Fibroblast of skin of abdomen (primary cell): Measurements from ENCODE around the gene PSMA4. TPM values are rescaled to one million over a fixed set of nuclear protein-coding genes. Genes with fewer than 3 reads are reported as not detected.
"Not testable (repeated sequence)": the region's sequence is repeated elsewhere in the genome, so short reads cannot be mapped to it uniquely, and the experiment has no call there.

Source experiments
- DNase-seq: peaks from one replicate; pipeline ENCODE4 v3.0.0-alpha.2; 2013
- polyA plus RNA-seq, 2 experiments: library from polyadenylated mRNA; unstranded; fragments of 120-200 nt; gene quantifications; one replicate each; pipeline ENCODE4 v1.2.1, GENCODE V29; 2013; ENCODE audit not compliant: insufficient read length in 2 of 2

The PSMA4 gene
- polyA plus RNA-seq (2013, experiment 1 of 2; ENCODE audit: insufficient read length): 231 TPM
- polyA plus RNA-seq (2013, experiment 2 of 2; ENCODE audit: insufficient read length): 215 TPM

DNA sequence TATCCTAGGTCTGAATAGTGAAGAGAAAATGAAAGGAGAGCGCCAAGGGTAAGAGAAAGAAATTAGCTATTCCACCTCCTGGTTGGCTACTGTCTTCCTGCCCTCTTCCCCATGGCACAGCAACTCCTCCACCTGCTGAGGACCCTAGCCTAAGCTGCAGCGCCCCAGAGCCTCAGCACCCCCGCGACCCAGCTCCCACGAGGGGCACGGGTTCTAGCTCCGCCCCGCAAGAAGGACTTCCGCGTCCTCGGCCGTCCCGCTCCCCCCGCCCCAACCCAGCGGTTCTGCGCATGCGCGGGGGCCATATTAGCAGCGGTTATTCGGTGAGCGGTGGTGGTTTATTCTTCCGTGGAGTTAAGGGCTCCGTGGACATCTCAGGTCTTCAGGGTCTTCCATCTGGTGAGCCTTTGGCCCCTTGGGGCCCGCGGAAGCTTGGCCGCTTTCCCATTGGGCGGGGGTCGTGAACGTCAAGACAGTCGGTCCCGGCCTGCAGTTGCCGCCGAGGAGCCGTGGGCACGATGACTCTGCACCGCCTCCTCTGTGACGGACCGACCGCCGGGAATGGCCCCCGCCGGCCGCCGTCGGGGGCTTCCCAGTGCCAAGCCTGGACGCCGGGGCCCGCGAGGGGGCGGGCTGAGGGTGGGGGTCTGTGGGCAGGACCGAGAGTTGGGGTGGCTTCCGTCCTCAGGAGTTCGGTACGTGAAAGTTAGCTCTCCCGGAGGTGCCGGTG is at the start of gene PSMA4:
Gene PSMA4 (plus strand): TSS at position 304 of the 730 bp plus-strand sequence. CDS start 1,484 bp downstream, outside the sequence.
- DNase-seq: peak; percentile 82

DNA sequence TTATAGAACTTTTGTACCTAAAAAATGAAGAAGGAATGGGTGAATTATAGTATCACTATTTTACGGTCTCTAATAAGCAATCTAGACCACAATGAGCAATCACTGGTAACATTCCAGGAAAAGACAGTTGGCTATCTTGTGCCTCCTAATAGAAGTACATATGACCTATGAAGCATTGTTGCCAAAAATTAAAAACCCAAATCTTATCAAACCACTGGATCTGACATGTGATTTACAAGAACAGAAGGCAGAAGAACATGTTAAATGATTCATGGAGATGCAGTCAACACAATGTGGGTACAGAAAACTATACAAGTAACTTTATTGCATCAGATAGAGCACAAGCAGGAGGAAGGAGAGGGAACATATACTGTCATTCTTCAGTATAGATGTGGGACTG is 47.4 kb upstream of the PSMA4 start:
- DNase-seq: peak; percentile 74

DNA sequence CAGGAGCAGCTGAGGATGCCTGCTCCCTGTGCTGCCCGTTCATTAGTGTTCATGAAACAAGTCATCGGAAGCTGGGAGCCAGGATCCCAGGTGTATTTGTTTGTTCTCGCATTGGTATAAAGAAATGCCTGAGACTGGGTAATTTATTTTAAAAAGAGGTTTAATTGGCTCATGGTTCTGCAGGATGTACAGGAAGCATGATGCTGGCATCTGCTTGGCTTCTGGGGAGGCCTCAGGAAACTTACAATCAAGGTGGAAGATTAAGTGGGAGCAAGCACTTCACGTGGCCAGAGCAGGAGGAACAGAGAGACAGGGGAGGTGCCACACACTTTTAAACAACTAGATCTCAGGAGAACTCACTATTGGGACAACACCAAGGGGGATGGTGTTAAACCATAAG is 38.4 kb upstream of the PSMA4 start:
- DNase-seq: no peak

DNA sequence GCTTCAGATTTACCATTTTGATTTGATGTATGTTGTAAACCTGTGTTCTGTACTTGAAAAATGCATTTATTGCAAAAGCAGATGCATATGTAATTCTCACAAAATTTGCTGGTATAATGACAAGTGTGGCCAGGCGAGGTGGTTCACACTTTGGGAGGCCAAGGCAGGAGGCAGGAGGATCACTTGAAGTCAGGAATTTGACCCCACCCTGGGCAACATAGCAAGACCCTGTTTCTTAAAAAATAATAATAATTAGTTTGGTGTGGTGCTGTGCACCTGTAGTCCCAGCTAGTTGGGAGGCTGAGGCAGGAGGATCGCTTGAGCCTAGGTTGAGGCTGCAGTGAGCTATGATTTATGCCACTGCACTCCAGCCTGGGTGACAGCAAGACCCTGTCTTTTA is 37.6 kb upstream of the PSMA4 start:
- DNase-seq: no peak

DNA sequence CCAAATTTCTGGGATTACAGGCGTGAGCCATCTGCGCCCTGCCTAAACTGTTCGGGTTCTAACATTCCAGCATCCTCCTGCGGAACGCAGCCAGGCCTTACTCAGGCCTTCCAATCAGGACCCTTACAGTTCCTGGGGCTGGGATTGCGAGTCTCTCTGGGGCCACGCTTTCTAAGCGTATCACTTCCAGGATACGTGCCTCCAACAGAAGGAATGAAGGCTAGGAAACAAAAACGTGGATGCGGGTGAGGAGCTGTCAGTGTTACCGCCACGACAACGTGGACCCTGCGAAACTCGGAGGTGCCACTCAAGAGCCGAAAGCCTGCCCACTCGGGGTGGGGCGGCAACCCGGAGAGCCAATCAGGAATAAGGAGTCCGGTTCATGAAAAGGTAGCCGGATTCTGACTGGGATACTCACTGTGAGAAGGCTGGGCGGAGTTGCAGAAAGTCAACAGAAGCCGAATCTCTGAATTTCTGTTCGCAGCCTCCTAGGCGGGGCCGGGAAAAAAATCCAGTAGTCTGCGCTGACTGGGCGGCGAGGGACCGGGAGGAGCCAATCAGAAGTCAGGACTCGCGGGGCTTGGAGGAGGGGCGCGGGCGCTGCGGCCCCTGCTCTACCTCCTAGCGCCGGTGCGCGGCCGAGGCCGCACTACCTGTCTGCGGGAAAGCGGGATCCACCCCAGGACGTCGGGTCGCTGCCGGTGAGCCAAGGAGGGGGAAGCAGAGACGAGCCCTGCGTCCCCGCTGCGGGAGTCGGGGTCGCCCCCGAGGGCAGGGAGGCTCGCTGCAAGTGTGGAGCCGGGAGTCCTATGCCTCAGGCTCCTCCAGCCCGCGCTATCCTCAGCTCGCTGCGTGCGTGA is 33.0 kb upstream of the PSMA4 start, which contains the start of gene HYKK:
Gene HYKK (plus strand): TSS at position 607 of the 860 bp plus-strand sequence. CDS start 5,512 bp downstream, outside the sequence.
- peak; percentile 97 for DNase-seq

DNA sequence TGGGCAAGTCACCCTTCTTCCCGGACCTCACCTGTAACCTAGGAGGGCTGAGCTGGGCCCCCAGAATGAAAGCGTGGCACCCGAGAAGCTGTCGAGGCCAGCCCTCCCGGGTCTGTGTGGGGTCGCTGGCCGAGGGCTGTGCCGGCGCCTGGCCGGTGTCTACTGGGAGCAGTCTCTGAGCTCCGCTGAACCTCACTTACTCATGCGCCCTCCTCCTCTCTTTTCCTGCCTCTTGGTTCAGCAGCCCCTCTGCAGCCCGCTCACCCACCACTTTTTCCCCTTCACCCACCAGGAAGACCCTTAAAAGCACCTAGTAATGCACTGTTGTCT is 32.4 kb upstream of the PSMA4 start:
- no peak for DNase-seq

DNA sequence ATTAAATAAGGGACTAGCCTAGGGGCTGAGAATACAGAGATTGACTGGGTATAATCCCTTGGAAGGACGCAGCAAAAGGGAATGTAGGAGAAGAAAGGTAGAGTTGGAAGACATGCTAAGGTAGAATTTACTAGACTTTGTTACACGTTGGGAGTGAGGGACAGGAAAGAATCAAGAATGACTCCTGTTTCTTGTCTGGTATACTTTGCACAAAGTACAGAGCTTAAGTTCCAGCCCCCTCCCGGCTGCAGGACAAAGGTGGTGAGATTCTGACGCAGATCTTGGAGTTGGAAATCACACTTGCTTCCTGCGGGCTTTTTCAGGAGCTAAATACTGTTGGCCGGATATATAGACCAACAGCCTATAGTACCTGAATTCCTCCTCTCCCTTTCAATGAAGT is 32.0 kb upstream of the PSMA4 start:
- DNase-seq: no peak

DNA sequence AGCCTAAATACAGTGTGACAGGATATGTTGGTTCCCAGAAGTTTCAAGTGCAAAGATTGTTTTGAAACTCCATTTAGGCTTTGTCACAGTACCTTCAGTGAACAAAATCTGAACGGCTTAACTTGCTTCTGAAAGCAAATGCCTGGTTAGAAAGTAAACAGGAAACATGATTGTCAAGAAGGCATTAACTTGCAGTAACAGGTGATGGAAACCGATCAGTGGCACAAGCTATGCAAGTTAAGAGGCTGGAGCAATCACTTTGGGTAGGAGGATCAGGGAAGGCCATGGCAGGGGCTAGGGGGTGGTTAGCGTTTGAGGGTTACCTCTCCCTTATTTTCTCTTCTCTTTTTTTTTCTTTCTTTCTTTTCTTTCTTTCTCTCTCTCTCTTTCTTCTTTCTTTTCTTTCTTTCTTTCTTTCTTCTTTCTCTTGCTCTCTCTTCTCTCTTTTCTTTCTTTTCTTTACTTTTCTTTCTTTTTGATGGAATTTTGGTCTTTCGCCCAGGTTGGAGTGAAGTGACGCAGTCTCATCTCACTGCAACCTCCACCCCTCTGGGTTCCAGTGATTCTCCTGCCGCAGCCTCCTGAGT is 30.4 kb upstream of the PSMA4 start:
- no peak for DNase-seq

DNA sequence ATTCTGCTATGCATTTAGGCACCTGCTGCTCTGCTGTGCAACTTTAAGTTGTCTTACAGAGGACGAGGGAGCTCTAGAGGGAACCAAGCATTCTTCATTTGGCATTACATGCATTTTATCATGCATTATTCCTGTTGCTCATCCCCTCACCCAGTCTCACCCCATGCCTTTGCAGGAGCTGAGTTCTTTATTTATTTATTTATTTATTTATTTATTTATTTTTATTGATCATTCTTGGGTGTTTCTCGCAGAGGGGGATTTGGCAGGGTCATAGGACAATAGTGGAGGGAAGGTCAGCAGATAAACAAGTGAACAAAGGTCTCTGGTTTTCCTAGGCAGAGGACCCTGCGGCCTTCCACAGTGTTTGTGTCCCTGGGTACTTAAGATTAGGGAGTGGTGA is 20.2 kb upstream of the PSMA4 start:
- not testable (repeated sequence) for DNase-seq

DNA sequence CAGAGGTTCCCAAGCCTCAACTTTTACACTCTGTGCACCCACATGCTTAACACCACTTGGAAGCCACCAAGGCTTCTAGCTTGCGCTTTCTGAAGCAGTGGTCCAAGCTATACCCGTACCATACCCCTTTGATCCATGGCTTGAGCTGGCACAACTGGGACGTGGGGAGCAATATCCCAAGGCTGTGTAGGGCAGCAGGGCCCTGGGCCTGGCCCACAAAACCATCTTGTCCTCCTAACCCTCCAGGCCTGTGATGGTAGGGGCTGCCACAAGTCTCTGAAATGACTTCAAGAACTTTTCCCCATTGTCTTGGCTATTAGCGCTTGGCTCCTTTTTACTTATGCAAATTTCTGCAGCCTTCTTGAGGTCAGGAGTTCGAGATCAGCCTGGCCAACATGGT is 16.0 kb upstream of the PSMA4 start:
- DNase-seq: no peak

DNA sequence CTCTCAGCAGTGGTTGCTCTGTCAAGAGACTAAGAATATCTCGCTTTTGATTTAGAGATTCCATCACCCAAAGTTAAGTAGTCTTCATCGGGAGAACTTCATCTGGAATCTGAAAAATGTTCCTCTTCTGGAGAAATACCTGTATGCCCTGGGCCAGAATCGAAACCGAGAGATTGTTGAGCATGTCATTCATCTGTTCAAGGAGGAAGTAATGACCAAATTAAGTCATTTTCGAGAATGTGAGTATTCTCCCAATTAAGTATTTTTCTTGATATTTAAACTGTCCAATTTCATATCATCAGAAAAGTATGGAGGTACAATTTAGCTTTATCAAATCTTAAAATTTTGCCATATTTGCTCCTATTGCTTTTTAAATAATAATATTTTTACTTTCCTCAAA is 12.9 kb upstream of the PSMA4 start:
- no peak for DNase-seq

DNA sequence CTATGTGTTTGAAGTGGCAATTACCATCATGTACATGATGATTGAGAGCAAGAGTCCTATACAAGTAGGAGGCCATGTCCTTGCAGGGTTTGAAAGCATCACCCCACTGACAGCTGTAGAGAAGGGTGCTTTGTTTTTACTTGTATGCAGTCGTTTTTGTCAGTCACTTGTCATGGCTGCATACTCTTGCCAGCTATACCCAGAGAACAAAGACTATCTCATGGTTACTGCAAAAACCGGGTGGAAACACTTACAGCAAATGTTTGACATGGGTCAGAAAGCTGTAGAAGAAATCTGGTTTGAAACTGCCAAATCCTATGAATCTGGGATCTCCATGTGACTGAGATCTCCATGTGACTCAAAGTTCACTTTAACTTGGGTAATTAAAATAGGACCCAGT is 6.9 kb upstream of the PSMA4 start:
- DNase-seq: no peak

DNA sequence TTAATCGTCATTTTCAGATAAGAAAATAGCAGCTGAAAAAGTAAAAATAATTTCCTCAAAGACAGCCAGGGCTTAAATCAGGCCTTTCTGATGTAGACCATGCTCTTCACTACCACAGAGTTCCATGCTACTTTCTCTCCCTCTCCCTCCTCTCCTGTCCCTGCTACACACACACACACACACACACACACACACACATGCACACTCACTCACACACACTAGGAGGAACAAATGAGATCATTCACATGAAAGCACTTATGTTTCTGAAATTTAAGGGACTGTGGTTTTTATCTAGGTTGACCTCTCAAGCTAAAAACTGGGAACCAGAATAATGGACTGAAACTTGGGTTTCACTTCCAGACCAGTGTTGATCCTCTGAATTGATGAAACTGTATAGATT is 4.1 kb upstream of the PSMA4 start:
- DNase-seq: peak; percentile 15

DNA sequence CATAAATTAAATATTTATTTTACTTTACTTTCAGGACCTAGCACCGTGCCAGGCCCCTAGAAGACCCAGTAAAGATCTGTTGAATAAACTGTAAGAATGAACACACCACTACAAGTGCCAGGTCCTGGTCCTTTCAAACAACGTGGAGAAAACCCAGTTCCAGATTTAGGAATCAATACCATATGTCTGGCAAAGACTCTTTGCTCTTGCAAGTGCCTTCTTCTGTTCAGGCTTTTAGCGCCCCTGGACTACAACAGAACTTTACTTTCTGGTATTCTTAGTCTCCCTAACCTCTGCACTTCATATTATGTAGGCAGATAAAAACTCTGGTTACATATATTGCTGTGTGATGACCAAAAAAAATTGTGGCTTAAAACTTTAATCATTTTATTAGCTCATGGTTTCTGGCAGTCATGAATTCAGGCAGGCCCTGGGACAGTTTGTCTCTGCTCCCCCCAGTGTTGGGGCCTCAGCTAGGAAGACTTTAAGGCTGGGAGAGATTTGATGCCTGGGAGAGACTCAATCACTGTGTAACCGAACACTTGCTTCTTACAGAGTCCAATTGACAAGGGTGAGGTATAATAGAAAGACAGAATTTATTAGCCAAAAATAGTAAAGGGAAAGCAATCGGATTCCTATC is 2.9 kb upstream of the PSMA4 start:
- DNase-seq: no peak

DNA sequence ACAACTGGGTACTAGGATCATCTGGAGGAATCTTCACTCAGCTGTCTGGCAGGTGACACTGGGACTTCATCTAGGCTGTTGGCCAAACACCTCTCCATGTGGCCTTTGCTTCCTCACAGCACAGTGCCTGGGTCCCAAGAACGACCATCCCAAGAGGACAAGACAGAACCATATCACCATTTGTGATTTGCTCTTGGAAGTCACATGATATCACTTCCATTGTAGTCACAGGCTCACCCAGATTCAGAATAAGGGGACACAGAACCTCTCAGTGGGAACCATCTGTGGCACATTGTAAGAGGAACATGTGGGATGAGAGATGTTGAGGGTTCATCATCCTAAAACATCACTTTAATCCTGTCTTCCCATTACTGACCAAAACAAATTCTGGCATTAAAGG is 1.9 kb upstream of the PSMA4 start:
- no peak for DNase-seq

DNA sequence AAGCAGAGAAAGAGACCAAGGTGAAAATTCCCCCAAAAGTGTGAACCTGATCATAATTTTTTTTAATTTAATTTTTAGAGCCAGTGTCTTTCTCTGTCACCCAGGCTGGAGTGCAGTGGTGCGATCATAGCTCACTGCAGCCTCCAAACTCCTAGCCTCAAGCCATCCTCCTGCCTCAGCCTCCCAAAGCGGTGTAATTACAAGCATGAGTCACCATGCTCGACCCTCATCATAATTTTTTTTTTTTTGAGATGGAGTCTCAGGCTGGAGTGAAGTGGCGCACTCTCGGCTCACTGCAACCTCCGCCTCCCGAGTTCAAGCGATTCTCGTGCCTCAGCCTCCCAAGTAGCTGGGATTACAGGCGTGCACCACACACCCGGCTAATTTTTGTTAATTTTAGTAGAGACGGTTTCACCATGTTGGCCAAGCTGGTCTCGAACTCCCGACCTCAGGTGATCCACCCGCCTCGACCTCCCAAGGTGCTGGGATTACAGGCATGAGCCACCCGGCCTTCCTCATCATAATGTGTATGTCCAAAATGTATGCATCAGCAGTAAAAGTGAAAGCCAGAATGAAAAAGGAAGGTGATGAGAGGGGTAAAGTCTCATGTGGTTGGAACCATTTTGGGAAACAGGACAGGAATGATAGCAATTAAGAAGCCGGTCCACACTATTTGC is 642 bp upstream of the PSMA4 start:
- DNase-seq: not testable (repeated sequence)

DNA sequence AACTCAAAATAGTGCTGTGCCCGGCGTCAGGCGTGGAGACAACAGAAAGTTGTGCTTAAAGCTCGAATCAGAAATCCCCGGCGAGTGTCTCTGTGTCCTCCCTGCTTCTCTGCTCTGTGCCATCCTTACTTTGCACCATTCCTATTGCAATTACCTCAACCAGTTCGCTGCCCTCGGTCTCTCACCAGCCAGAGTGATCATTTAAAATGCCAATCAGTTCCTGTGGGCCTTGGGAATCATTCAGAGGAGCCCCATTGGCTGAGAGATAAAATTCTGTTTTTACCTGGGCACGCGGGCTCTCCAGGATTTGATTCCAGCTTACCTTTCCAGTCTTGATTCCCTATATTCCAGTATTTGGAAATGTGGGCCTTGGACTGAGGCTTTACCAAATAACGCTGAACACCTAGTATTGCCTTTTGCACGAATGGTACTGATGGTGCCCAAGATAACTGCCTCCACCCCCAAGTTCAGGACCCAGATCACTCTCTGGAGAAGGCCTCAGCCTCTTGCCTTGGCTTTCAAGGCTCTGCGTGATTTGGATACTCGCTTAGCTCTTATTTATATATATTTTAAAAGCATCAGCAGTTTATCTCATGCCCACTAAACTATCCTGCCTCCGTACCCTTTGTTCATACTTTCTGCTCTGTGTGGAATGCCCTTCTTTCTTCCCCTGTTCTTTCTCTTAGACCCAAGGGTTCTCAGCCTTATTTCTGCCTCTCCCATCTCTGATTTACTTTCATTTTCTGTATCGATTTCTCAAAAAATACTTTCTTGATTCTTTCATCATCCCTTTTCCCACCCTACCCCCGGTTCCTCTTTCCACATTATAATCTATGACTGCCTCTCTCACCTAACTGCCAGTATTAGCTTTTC is 863 bp downstream of the PSMA4 start:
- peak; percentile 12 for DNase-seq

DNA sequence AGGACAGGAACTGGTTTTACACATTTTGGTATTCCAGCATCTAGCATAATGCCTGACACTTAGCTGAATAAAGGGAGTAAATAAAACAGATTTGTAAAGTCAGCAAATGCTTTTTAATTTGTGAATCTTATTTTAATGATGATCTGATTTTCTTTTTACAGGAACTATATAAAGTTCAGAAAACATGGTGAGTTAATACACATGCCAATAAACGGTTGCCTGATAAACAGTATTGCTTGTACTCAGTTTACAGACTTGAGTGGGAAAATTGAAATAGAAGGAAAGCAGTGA is 1.4 kb downstream of the PSMA4 start:
- DNase-seq: no peak

DNA sequence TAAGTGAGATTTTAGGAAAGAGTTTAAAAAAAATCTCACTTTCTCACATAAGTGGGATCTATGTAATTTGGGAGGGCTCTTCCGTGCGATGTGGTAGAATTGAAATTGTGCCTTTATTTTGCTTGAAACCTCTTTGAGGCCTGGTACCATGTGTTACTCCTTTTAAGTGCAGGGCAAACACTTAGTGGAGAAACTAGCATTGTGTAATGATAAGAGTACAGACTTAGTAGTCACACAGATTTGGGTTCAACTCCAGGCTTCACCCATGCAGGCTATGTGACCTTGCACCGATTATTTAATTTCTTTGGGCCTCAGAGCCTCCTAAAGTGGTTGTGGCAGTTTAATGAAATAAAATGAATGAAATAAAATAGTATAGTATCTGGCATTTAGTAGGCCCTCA is 2.4 kb downstream of the PSMA4 start:
- no peak for DNase-seq

DNA sequence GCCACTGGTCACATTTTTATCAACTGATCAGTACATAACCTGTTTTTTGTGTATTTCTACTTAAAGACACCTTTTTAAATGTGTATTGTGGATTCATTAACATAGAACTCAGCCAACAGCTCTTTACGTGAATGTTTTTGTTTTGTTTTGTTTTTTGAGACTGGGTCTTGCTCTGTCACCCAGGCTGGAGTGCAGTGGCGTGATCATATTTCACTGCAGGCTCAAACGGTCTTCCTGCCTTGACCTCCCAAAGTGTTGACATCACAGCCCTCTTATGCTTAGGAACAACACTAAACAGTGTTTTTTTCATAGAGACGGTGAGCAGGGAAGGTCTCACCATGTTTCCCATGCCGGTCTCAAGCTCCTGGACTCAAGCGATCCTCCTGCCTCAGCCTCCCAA is 9.9 kb downstream of the PSMA4 start:
- no peak for DNase-seq

DNA sequence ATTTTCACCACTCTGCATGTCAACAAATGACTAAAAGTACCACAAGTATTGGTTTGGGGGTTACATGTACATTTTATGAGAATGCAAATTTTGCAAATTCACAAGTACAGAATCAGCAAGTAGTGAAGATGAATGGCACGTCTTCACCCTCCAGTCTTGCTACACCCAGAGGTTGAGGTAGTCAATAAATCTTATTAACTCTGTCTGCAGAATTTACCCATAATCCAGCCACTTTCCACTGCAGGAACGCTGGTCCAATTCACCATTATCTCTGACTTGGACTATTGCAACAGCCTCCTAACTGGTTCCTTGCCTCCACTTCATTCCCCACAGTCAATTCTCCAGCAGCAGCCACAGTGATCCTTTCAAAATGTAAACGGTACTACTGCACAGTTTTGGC is 10.6 kb downstream of the PSMA4 start:
- no peak for DNase-seq

DNA sequence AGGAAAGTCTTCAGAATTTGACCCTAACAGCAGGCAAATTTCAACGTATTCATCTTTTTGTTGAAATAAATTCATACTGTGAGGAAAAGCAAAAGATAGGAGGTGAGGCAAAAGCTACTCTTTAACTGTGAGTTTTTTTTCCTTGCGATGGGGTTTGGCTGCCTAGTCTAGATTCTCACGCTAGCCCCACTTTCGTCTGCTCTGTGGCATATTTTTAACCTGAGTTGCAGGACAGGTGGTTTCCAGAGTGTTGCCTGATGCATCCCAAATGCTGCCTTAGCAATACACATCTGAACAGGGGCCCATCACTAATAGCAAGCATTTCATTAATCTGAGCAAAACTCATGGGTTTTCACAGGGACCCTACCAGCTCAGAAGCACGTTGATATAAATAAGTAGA is 11.7 kb downstream of the PSMA4 start:
- no peak for DNase-seq
